ENCODE measurements around the gene AGPAT2.

AGPAT2 gene

GRCh38 chr9:136686794-136687711 lies at the start of gene AGPAT2:
AGPAT2 (minus strand) TSS chr9:136687457; CDS start chr9:136687357, 100 bp downstream.
- Mint-ChIP-seq H3K4me3 (peak within 1 kb of the TSS; percentile 82), H3K36me3 (ENCODE audit: low read depth) (no peaks in the 10 kb centered on the region), H3K27ac (no peak within 1 kb of the TSS), H3K4me1 (peaks cover 18% of the 10 kb centered on the region), H3K9me3 (no peaks in the 10 kb centered on the region), H3K27me3 (ENCODE audit: low read depth, poor library complexity) (peaks cover 51% of the 10 kb centered on the region)
- peak; percentile 81 for DNase-seq
- TF ChIP-seq CTCF (IDR thresholded peaks at IDR 0.05): no peak

GRCh38 chr9:136735812-136736480 lies 48.7 kb upstream of the AGPAT2 start:
- TF ChIP-seq CTCF (IDR thresholded peaks at IDR 0.05): no peak
- Mint-ChIP-seq H3K27ac (no peak overlapping the region), H3K9me3 (peaks cover 7% of the 10 kb centered on the region), H3K4me1 (peaks cover 11% of the 10 kb centered on the region), H3K27me3 (ENCODE audit: low read depth, poor library complexity) (peaks cover 24% of the 10 kb centered on the region), H3K4me3 (no peak overlapping the region), H3K36me3 (ENCODE audit: low read depth) (no peaks in the 10 kb centered on the region)
- no peak for DNase-seq

- peaks cover 7% of the 10 kb centered on the region for H3K9me3 Mint-ChIP-seq
- peaks cover 7% of the 10 kb centered on the region for H3K36me3 Mint-ChIP-seq (ENCODE audit: low read depth)
- H3K27me3 Mint-ChIP-seq (ENCODE audit: low read depth, poor library complexity): peaks cover 19% of the 10 kb centered on the region
Observed at GRCh38 chr9:136734837-136735496, 47.7 kb upstream of the AGPAT2 start.

GRCh38 chr9:136733611-136734010 lies 46.4 kb upstream of the AGPAT2 start:
- no peak for DNase-seq
- H3K36me3 Mint-ChIP-seq (ENCODE audit: low read depth): peaks cover 7% of the 10 kb centered on the region
- TF ChIP-seq CTCF (IDR thresholded peaks at IDR 0.05): no peak
- no peak overlapping the region for H3K4me3 Mint-ChIP-seq
- peaks cover 19% of the 10 kb centered on the region for H3K27me3 Mint-ChIP-seq (ENCODE audit: low read depth, poor library complexity)
- H3K9me3 Mint-ChIP-seq: peaks cover 5% of the 10 kb centered on the region
- H3K4me1 Mint-ChIP-seq: peaks cover 15% of the 10 kb centered on the region
- no peak overlapping the region for H3K27ac Mint-ChIP-seq

More at GRCh38 chr9:136734837-136735496, 47.7 kb upstream of the AGPAT2 start:
- H3K27ac Mint-ChIP-seq: no peak overlapping the region
- no peak for DNase-seq
- peaks cover 15% of the 10 kb centered on the region for H3K4me1 Mint-ChIP-seq
- TF ChIP-seq CTCF (IDR thresholded peaks at IDR 0.05): no peak
- H3K4me3 Mint-ChIP-seq: no peak overlapping the region

GRCh38 chr9:136732444-136733178 lies 45.4 kb upstream of the AGPAT2 start:
- H3K4me1 Mint-ChIP-seq: peaks cover 15% of the 10 kb centered on the region
- H3K27me3 Mint-ChIP-seq (ENCODE audit: low read depth, poor library complexity): peaks cover 16% of the 10 kb centered on the region
- H3K36me3 Mint-ChIP-seq (ENCODE audit: low read depth): peaks cover 7% of the 10 kb centered on the region
- no peak overlapping the region for H3K4me3 Mint-ChIP-seq
- H3K9me3 Mint-ChIP-seq: peaks cover under 1% of the 10 kb centered on the region
- no peak overlapping the region for H3K27ac Mint-ChIP-seq
- no peak for TF ChIP-seq CTCF (IDR thresholded peaks at IDR 0.05)
- DNase-seq: no peak

Data from nephron progenitor cell (in vitro differentiated cells).